Activated CD4-positive, alpha-beta T cell treated with anti-CD3 and anti-CD28 coated beads, Interleukin-2, amount 50 U/mL, for 24 hours (primary cell): ENCODE results near the gene LEMD1.
"Not testable (repeated sequence)": the region's sequence is repeated elsewhere in the genome, so short reads cannot be mapped to it uniquely, and the experiment has no call there.

Source experiments
- DNase-seq, 2 donors: peaks; one replicate each; pipeline ENCODE4 v3.0.0-alpha.2; 2020; ENCODE audit warnings: low read depth in 1 of 2, low spot score in 1 of 2

Gene LEMD1

DNA sequence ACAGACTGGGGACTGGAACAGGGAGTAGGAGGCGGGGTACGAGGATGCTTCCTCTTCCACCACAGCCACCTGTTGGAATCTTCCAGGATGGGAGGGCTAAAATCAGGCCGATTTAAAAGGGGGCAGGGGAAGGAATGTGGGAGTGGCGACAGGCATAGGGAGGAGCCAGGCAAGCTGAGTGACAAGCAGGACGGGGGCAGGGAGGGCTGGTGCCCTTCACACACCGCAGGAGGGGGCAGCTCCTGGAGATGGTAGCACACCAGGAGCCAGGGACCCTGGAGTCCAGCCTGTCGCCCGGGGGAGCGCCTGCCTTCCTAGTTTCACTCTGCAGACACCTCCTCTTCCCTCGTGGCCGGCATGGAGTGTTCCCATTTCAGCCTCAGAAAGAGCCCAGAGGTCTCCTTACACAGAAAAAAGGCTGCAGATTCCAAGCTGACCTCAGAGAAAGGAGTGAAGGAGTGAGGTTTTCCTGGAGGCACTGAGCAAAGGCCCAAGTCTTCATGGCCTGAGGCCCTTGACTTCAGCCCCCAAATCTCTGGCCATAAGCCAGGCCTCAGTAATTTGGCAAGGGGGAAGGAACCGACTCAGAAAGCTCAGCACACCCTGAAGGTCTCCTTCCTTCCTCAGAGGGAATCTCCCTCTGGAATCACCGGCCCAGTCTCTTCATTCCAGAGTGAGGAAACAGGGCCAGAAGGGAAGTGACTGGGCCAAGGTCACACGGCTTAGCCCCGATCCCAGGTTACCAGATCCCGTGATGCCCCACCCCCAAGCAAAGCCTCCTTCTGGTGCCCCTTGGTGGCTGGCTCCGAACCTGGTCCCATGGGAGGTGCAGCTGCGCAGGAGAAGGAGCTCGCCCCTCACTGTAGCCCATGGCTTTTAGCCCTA, 25.8 kb upstream of the LEMD1 start:
- DNase-seq, result no peak

DNA sequence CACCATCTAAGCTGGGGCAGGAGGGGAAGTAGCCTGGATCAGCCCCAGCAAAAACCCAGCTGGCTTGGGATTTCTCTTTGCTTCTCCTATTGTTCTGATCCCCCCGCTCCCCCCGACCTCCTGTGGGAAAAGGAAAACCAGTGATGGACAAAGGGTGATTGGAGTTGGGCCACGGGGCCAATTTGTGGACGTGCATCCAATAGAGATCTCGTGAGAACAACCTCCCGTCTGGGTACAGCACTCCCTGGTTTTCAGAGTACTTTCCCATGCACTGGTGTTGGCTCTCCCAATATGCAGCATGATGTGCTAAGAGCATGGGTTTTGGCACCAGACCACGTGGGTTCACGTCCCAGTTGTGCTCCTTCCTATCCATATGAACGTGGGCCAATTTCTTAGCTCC, 25.0 kb upstream of the LEMD1 start:
- DNase-seq, result no peak

DNA sequence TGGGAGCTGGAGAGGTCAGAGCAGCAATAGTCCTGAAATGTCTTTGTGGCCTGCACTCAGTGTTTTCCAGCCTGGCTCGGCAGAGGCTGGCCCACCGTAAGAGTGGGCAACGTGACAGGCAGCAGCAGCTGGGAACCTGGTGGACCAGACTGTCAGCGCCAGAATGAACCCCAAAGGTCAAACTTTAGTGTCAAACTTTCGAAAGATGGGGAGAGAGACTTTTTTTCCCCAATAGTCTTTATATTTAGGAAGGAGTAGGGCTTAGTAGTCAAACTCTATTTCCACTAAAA, 23.7 kb upstream of the LEMD1 start:
- DNase-seq, result no peak

DNA sequence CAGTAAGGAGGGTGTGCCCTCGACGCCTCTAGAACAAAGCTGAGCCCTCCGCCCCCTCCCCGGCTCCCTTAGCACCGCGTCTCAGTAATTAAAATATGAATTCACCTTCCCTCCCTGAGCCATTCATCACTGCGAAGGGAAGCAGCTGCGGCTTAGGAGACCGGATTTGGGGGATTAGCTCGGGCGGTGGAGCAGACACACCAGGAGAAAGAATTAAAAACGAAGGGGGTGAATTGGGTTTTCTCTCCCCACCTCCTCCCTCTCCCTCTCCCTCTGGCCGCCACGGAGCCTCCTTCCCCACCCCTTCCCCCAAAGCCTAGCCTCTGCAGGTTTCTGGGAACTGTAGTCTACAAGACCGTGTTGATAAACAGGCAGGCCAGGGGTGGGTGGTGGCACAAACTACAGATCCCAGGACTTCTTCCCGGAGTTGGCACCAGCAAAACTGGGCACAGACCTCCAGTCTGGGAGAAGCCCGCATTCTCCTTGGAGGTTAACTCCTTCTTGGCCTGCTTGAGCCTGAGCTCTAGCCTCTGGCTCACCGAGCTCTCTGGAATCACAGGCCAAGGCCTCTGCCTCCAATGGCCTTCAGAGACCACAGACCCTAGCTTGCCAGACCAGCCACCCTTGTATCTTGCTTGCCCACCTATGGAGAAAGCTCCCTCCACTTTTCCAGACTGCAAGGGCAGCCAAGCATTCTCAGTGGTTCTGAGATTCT, 23.2 kb upstream of the LEMD1 start:
- no peak for DNase-seq

DNA sequence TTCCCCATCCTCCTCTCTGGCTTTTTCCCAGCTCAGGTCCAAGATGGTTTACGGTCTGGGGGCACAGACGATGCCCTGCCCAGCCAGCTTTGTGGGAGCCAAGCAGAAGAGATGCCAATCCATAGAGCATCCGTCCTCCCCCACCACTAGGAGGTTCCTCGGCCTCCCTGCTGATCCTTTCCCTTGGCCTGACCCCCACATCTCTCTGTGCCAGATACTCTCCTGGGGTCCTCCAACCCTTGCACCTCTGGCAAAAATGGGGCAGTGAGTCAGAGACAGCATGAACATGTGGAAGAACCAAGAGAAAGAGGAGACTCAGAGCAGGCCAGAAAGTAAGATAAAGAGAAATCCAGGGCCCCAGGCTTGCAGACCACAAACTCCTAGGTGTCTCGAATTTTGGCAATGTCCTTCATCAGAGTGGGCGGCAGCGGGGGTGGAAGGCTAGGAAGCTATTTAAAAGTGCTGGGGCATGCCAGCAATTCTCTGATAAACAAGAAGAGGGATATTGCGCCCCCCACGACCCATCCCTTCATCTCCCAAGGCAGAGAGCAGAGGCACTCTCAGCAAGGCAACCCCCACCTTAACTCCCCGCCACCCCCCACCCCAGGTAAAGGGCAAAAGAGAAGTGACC, 22.6 kb upstream of the LEMD1 start:
- no peak for DNase-seq

DNA sequence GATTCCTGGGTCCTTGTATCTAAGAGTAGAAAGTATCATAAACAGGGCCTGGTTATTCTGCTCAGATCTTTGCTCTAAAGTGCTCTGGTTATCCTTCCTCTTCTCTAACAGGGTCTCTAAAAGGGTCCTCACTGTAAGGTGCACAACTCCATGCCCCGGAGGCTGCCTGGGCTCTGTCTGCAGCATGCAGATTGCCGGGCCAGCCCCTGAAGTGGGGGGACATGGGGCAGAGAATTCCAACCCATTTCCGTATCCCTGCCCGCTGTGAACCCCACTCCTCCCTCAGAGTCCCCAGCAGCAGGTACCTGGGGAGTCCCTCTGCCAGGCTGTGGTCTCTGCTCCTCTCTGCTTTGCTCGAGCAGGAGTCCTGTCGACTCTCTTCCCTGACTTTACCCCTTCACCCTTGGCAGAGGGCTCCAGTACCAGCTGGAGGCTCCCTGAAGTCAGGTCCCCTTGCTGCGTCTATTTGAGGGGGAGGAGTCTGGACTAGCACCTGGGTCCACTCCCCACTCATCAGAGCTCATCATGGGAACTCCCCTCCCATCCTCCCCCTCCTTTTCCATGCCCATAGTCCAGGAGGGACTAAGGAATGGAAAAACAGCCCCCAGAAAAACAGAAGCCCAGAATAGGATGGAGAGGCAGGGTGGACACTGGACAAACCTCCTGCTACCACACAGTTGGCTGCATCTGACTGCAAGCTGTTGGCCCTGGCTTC, 21.9 kb upstream of the LEMD1 start:
- no peak for DNase-seq

DNA sequence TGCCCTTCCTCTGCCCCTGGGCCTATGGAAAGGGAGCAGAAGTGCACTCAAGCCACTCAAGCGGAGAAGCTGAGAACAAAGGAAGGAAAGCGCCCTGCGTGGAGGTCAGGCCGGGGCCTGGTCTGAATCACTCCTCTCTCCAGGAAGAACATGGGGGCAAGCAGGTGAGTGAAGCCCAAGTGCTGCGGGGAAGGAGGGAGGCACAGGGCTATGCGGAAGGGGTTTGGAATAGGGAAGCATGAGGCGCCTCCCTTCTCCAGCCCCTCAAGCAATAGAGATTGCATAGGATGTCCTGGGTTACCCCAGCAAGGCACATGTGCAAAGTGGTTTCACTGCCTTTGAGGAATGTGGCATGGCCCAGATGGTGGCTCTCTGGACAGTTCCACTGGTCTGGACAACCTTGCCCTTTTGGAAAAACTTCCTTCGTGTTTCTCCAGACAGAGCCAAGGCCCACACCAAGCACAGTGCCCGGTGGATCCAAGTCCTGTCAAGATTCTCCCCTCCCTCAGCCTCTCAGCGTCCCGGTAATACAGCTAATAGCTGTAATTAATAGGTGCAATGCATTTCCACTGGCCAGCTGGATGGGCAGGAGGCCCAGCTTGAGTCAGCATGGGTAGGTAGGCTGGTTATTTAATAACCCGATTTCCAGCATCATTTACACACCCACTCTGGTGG, 20.3 kb upstream of the LEMD1 start:
- DNase-seq, result no peak

DNA sequence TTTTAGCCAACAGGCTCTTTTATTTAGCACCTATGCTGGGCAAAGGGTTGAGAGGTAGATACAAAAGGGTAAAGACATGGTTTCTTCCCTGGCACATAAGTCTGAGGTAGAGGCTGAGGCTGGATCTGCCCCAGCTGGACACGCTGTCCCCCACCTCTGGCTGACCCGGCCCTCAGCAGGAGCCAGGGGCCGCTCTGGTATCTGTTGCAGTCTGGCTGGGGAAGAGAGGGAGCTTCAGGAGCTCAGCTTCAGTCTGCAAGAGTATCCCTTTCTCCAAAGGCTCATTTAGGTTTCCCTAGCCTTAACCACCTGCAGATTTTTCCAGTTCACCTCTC, 19.8 kb upstream of the LEMD1 start:
- no peak for DNase-seq

DNA sequence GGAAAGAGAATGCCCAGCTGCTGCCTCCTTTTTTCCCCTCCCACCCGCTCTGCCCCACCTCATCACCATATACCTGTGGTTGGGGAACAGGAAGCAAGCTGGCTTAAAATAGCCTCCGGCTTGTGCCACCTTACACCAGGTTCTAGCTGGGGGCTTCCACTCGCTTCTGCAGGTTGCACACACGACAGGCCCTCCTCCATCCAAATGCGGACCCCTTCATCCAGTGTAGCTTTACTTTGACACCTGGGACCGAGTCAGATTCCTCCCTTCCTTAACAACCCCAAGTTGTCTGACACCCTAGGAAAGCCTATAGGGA, 19.4 kb upstream of the LEMD1 start:
- DNase-seq, result no peak

DNA sequence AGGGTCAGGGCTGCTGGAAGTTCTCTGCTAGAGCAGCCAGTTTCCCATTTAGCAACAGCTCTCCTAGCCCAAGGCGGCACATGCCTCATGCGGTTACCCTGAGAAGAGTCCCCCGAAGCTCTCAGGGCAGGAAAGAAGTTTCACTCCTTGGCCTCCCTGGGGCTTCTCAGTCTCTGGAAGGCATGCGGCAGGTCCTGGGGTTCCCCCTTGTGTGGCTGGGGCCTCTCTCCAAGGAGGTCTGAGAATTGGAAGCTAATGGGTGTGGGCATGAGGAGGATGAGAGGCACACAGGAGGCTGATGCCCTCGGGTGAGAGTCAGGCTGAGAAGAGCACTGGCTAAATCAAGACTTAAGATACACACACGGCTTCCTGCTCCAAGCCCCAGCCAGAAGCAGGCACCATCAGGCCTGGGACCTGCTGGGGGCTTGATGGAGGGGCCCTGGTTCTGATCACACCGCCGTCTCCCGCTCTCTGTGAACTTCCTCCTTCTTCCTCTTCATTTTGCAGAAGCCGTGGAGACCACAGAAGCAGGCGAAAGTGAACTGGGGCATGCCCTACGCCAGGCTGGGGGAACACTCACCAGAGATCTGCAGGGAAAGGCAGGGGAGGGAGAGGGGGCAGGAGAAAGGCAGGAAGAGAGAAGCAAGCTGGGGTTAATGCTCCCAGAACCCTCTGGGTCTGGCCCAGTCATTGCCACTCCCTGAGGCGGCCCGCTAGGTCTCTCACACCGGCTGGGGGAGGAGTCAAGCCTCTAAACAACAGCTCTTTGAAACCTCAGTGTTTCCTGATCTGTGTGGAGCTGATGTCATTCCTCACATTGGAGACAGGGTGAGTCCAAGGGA, 18.8 kb upstream of the LEMD1 start:
- DNase-seq, result peak; percentile 32 to 54

DNA sequence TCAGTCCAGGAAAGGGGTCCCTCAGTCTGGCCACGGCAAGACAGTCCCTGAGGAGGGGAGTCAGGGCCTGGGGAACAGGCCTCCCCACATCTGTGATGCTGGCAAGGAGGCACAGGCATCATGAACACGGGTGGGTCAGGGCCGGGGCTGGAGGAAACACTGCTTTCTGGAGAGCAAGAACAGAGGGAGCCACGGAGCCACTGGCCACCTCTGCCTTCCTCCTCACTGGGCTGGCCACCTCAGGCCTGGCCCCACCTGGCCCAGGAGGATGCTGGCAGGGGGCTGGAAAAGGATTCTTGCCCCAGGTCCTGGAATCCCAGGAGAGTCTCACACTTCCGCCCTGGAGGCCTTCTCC, 18.2 kb upstream of the LEMD1 start:
- DNase-seq, result no peak

DNA sequence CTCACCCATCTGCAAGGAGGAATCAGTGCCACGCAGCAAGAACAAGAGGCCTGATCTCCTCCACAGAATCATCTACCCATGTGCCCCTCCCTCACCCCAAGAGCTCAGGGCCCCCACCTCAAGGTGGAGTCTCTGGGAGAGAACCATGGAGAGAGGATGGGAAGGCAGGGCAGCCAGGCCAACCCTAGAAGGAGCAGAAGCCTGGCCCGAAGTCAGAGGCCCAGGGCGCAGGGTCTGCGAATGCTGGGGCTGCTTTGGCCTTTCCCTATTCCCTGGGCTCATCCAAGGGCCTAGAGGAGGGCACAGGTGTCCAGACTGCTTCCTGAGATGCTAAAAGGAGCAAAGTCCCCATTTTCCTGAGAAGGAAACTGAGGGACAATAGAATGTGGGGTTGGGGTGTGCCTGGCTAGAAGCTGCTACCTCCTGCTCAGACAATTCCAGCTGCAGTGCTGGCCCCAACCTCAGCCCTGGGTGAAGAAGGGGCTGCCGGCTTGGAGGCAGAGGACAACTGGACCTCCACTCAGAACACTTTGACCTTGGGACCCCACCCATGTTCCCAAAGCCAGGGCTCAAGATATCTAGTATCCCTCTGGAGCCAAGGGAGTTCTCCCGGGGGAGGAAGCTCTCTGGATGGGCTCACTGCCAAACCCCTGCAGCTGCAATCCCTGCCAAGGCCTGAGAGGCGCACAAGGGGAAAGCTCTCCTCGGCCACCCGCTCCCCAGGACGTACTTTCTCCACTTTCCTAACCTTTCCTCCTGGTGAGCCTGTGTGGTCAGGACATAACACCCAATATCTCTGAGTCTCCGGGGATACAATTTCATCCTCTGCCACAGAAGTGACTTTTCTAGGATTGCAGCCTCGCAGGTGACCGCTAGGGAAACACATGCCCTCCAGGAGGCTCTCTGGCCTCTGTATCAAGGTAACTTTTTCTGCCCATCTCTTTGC, 16.6 kb upstream of the LEMD1 start:
- DNase-seq, result no peak

DNA sequence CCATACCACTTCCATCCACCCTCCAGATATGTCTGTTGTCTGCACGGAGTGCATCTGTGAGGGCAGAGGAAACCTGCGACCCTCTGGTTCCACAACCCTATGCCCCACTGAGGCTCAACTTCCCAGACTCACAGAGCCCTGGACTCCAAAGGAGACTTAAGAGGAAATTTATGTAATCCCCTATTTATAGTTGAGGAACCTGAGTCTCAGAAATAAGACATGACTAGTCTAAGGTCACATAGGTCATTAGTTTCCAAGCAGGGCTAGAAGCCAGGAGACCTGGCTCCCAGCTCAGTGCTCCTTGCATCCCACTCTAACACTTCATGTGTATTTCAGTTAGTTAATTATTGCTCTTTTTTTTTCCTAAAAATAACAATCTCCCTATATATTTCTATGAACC, 15.7 kb upstream of the LEMD1 start:
- DNase-seq, result no peak

DNA sequence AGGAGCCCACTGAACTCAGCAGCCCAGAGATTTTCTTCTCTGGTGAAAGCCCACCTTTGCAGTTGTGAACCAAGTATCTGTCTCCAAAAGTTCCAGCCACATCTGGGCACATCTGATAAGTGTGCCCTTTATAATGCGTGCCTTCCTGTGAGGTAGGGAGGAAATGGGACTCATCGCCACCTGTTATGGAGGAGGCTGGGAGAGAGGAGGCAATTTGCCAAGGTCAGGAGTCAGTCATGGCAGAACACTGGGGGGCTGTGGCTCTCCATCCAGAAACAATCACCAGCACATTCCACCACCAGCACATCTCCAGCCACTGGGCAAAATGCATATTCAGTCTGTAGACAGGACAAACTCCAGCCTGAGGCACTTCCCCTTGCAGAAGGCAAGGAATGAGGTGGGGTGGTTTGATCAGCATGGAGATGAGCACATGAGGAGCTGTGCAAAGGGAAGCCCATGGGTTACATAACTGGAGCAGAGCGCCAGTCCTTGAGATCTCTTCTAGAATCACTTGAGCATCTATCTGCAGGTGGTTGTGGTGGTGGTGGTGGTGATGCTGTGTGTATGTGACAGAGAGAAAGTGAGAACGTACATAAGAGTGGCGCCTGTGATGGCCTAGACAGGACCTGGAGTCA, 15.0 kb upstream of the LEMD1 start:
- DNase-seq, result no peak

DNA sequence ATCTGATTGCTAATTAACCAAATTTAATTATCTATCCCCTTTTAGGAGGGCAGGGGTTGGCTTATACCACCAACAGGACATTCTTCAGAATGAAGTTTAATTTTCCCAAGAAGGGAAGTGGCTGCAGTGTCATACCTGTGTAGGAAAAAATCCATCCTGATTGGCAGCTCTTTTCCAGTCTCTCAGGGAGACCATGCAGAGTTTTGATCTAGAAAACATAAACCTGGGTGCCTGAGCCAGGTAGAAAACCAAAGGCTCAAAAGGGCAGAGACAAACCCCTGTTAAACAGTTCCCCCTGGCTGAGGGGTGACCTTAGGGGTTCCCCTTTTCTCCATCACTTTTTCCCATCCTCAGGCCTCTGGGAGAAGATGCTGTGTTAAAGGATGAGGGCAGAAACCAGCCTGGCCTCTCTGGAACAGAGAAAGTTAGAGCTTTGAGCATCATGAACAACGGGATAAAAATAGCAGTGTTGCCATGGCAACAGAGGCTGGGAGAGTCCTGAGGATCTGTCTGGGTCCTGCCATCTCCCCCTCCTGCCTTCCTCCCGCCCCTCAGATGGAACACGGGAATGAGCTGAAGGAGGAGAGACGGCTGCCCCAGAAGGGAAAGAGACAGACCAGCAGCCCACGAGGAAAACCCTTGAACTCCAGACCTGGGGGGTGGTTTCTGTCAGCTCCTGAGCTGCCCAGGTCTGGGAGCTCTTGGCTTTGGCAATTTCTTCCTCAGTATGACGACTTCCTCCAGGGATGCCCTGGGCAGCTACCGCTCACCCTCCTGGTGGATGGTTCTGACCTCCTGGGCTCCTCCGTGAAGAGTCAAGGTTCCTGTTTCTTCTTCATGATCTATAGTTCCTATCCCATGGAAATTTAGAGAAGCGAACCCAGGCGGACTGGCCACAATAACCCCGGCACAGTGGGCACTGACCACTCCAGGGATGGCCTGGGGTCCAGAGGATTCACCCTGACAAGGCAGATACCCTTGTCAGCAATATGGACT, 14.0 kb upstream of the LEMD1 start:
- no peak for DNase-seq

DNA sequence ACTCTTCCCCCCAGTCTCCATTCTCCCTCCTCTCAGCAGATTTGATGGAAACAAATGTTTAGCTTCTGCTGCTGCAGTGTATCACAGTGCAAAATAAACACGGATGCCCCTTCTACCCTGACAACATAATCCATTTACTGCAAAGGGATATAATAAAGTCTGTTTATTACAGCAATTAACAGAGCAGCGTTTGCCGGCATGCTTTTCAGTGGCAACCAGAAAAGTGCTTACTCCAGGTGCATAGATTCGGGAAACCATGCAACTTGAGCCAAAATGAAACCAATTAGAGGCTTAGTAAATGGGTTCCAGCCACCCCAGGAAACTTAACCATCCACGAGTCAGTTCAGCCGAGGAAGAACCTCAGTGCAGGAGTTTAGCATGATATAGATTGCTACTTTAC, 12.9 kb upstream of the LEMD1 start:
- DNase-seq, result no peak

DNA sequence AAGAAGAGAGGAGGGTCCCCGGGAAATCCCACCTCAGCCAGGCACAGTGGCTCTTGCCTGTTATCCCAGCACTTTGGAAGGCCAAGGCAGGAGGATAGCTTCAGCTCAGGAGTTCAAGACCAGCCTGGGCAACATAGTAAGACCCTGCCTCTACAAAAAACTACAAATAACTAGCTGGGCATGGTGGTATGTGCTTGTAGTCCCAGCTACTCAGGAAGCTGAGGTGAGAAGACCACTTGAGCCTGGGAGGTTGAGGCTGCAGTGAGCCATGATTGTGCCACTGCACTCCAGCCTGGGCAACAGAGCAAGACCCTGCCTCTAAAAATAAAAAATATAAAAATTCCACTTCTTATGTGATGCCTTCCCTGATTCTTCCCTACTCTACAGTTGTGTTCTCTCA, 10.8 kb upstream of the LEMD1 start:
- not testable (repeated sequence) for DNase-seq

DNA sequence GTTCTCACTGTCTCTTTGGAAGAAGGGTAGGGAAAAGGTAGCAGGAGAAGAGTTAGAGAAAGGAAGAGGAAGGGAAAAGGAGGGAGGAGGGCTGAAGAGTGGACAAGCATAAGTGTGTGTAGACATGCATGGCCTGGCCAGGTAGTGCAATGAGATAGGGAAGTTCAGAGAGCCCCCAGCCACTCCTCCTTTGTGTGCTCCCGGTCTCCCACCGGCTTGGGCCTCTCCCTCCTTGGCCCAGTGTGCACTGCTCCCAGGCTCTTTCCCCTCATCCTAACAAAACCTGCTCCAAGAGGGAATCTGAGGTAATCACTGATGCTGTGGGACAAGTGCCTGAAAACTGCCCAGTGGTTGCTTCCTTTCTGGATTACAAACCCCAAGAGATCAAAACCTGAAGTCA, 10.3 kb upstream of the LEMD1 start:
- DNase-seq, result no peak
